H9 (cell line): Measurements from ENCODE around the gene NEDD9. TPM values are rescaled to one million over a fixed set of nuclear protein-coding genes. Genes with fewer than 3 reads are reported as not detected.

Experiments used
- DNase-seq: peaks from one replicate; pipeline ENCODE4 v3.0.0-alpha.2; 2017
- H2AFZ ChIP-seq: one replicate; pipeline ENCODE4 v1.6.1; 2013; ENCODE audit warnings: mild to moderate bottlenecking, low read length, control low read depth, moderate library complexity
- H2AK5ac ChIP-seq: 2 replicates; pipeline ENCODE4 v1.6.1; 2013; ENCODE audit warnings: low read length, control low read depth, mixed read lengths; ENCODE audit not compliant: insufficient read length
- H2BK120ac ChIP-seq: one replicate; pipeline ENCODE4 v1.6.1; 2013; ENCODE audit warnings: low read depth, mild to moderate bottlenecking, low read length, control low read depth, inconsistent platforms; ENCODE audit not compliant: poor library complexity, severe bottlenecking
- H2BK12ac ChIP-seq: 2 replicates; pipeline ENCODE4 v1.6.1; 2013; ENCODE audit warnings: low read length, control low read depth, mixed read lengths, low read depth; ENCODE audit not compliant: insufficient read length
- H2BK15ac ChIP-seq: 2 replicates; pipeline ENCODE4 v1.6.1; 2013; ENCODE audit warnings: low read depth, low read length, control low read depth
- H2BK20ac ChIP-seq: one replicate; pipeline ENCODE4 v1.6.1; 2013; ENCODE audit warnings: low read depth, mild to moderate bottlenecking, low read length, control low read depth, inconsistent platforms; ENCODE audit not compliant: poor library complexity, severe bottlenecking
- H2BK5ac ChIP-seq: 2 replicates; pipeline ENCODE4 v1.6.1; 2013; ENCODE audit warnings: low read length, control low read depth, mixed read lengths; ENCODE audit not compliant: insufficient read length
- H3K14ac ChIP-seq: 2 replicates; pipeline ENCODE4 v1.6.1; 2013; ENCODE audit warnings: low read length, control low read depth; ENCODE audit not compliant: insufficient read depth
- H3K18ac ChIP-seq: 2 replicates; pipeline ENCODE4 v1.6.1; 2013; ENCODE audit warnings: low read depth, mild to moderate bottlenecking, mixed read lengths, low read length, control low read depth; ENCODE audit not compliant: insufficient read length
- H3K23ac ChIP-seq: 2 replicates; pipeline ENCODE4 v1.6.1; 2013; ENCODE audit warnings: low read length, control low read depth, mixed read lengths, low read depth; ENCODE audit not compliant: insufficient read length
- H3K23me2 ChIP-seq: 2 replicates; pipeline ENCODE4 v1.6.1; 2013; ENCODE audit warnings: low read depth, mild to moderate bottlenecking, mixed read lengths, low read length, control low read depth; ENCODE audit not compliant: insufficient read length, poor library complexity, severe bottlenecking
- H3K27ac ChIP-seq: 2 replicates; pipeline ENCODE4 v1.5.1; 2013; ENCODE audit warnings: low read length, control low read depth, mixed read lengths, low read depth; ENCODE audit not compliant: insufficient read length
- H3K27me3 ChIP-seq: 2 replicates; pipeline ENCODE4 v1.6.1; 2013; ENCODE audit warnings: low read length, control low read depth, inconsistent platforms; ENCODE audit not compliant: insufficient read depth
- H3K4ac ChIP-seq: 2 replicates; pipeline ENCODE4 v1.6.1; 2013; ENCODE audit warnings: low read depth, mild to moderate bottlenecking, control low read depth, inconsistent platforms, low read length, moderate library complexity
- H3K4me1 ChIP-seq: 2 replicates; pipeline ENCODE4 v1.6.1; 2013; ENCODE audit warnings: low read length, control low read depth, inconsistent platforms; ENCODE audit not compliant: insufficient read depth
- H3K4me2 ChIP-seq: 2 replicates; pipeline ENCODE4 v1.6.1; 2013; ENCODE audit warnings: low read length, control low read depth, mixed read lengths; ENCODE audit not compliant: insufficient read length, insufficient read depth
- H3K56ac ChIP-seq: 2 replicates; pipeline ENCODE4 v1.6.1; 2013; ENCODE audit warnings: low read depth, mild to moderate bottlenecking, mixed read lengths, low read length, control low read depth; ENCODE audit not compliant: insufficient read length
- H3K79me1 ChIP-seq: 2 replicates; pipeline ENCODE4 v1.6.1; 2013; ENCODE audit warnings: low read depth, mild to moderate bottlenecking, moderate library complexity, low read length, control low read depth, inconsistent platforms; ENCODE audit not compliant: insufficient read depth, poor library complexity, severe bottlenecking
- H3K79me2 ChIP-seq: 2 replicates; pipeline ENCODE4 v1.6.1; 2013; ENCODE audit warnings: low read length, control low read depth, inconsistent platforms; ENCODE audit not compliant: insufficient read depth
- H3K9ac ChIP-seq: 2 replicates; pipeline ENCODE4 v1.6.1; 2013; ENCODE audit warnings: low read length, control low read depth, mixed read lengths; ENCODE audit not compliant: insufficient read length; ENCODE audit errors: extremely low read depth
- H3K9me3 ChIP-seq: one replicate; pipeline ENCODE4 v1.6.1; 2013; ENCODE audit warnings: low read depth, low read length, inconsistent platforms; ENCODE audit not compliant: control insufficient read depth
- H3T11ph ChIP-seq: one replicate; pipeline ENCODE4 v1.6.1; 2013; ENCODE audit warnings: mild to moderate bottlenecking, low read length, control low read depth, inconsistent platforms
- H4K20me1 ChIP-seq: one replicate; pipeline ENCODE4 v1.6.1; 2013; ENCODE audit not compliant: control insufficient read depth, insufficient read length, insufficient read depth
- H4K5ac ChIP-seq: 2 replicates; pipeline ENCODE4 v1.6.1; 2013; ENCODE audit warnings: low read depth, mild to moderate bottlenecking, mixed read lengths, low read length, control low read depth; ENCODE audit not compliant: insufficient read length
- H4K8ac ChIP-seq: replicated peaks from 2 replicates; pipeline ENCODE4 v1.6.1; 2013; ENCODE audit warnings: low read length, control low read depth, mixed read lengths, low read depth; ENCODE audit not compliant: insufficient read length
- H4K91ac ChIP-seq: 2 replicates; pipeline ENCODE4 v1.6.1; 2013; ENCODE audit warnings: low read depth, mild to moderate bottlenecking, moderate library complexity, mixed read lengths, low read length, control low read depth; ENCODE audit not compliant: insufficient read length
- H3K27ac Mint-ChIP-seq, 3 experiments: 2 replicates in 2 of 3; 3 replicates in 1 of 3; pipeline ENCODE4 v1.8.0; 2020 to 2021; ENCODE audit warnings: mixed read lengths in 3 of 3, mild to moderate bottlenecking in 1 of 3, moderate library complexity in 1 of 3
- H3K27me3 Mint-ChIP-seq: 2 replicates; pipeline ENCODE4 v1.8.0; 2021; ENCODE audit warnings: low read depth, mild to moderate bottlenecking, moderate library complexity, mixed read lengths
- H3K36me3 Mint-ChIP-seq, 3 experiments: 2 replicates in 2 of 3; 3 replicates in 1 of 3; pipeline ENCODE4 v1.8.0; 2020 to 2021; ENCODE audit warnings: low read depth in 3 of 3, mixed read lengths in 3 of 3; ENCODE audit not compliant: insufficient read depth in 1 of 3
- H3K4me1 Mint-ChIP-seq, 2 experiments: 2 replicates each; pipeline ENCODE4 v1.8.0; 2020; ENCODE audit warnings: mixed read lengths in 2 of 2
- H3K4me3 Mint-ChIP-seq, 2 experiments: 2 replicates in 1 of 2; 3 replicates in 1 of 2; pipeline ENCODE4 v1.8.0; 2020 to 2021; ENCODE audit warnings: mild to moderate bottlenecking in 2 of 2, mixed read lengths in 2 of 2, moderate library complexity in 1 of 2
- H3K9me3 Mint-ChIP-seq, 2 experiments: 2 replicates in 1 of 2; 3 replicates in 1 of 2; pipeline ENCODE4 v1.8.0; 2020; ENCODE audit warnings: mild to moderate bottlenecking in 2 of 2, mixed read lengths in 2 of 2, moderate library complexity in 1 of 2
- WGBS: extraction: QIAGEN DNeasy Blood & Tissue Kit; methylation state at CpG from one replicate; pipeline ENCODE4 v1.1.7; 2013; ENCODE audit warnings: missing lambda C conversion rate, low lambda C conversion rate, mixed read lengths; ENCODE audit not compliant: insufficient read length; ENCODE audit errors: extremely low coverage; 5-methylcytosine and 5-hydroxymethylcytosine counted together
- total RNA-seq: library from RNA; stranded (reverse); gene quantifications from 2 replicates; pipeline ENCODE4 v1.2.1, GENCODE V29; 2021
- TF ChIP-seq, protein P1 (sequence below): fragments of 200-600 bp; sonication (generic); conservative IDR thresholded peaks from 3 replicates; pipeline ENCODE4 v1.8.0; 2021; ENCODE audit warnings: antibody characterized with exemption, mild to moderate bottlenecking

Gene NEDD9
- total RNA-seq, 1 experiment from 2014 or later: 5.5 TPM

DNA sequence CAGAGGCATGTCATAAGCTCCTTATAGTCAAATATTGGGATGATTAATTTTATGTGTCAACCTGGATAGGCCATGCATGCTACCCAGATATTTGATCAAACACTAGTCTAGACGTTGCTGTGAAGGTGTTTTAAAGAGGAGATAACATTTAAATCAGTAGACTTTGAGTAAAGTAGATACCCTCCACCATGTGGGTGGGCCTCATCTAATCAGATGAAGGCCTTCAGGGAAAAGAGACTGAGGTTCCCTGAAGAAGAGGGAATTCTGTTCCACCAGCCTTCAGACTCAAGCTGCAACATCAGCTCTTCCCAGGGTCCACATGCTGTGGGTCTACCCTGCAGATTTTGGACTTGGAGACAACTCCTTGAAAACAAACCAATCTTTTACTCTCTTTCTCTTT is 11.4 kb upstream of the NEDD9 start:
- no peak overlapping the region for H3K4me3 Mint-ChIP-seq
- no peak overlapping the region for H3K27ac ChIP-seq

More for the DNA sequence above, 11.4 kb upstream of the NEDD9 start:
- Mint-ChIP-seq H3K27me3 (peaks cover 13% of the 10 kb centered on the region), H3K27ac (no peak overlapping the region), H3K36me3 (peaks cover 0 to 2% (median 2%) of the 10 kb centered on the region in 3 experiments; a peak in 2 of 7 replicates), H3K4me1 (peaks cover 0 to 3% of the 10 kb centered on the region in 2 experiments), H3K9me3 (peaks cover 2 to 3% of the 10 kb centered on the region in 2 experiments; a peak in 2 of 5 replicates)
- H3K9ac ChIP-seq: no peak overlapping the region
- no peak overlapping the region for H2BK120ac ChIP-seq
- no peak overlapping the region for H4K91ac ChIP-seq
- no peak overlapping the region for H2BK5ac ChIP-seq
- no peaks in the 10 kb centered on the region for H3K79me2 ChIP-seq
- no peak for DNase-seq
- H3K27me3 ChIP-seq: 0 out of 2 replicates have a peak, but pooled peaks cover 3% of the 10 kb centered on the region
- H2AFZ ChIP-seq: no peak overlapping the region
- peaks cover 2% of the 10 kb centered on the region; the same call in 1 of the 2 replicates for H3K4me1 ChIP-seq
- H2AK5ac ChIP-seq: no peak overlapping the region
- no peaks in the 10 kb centered on the region for H3K23me2 ChIP-seq
- no peak overlapping the region for H3K56ac ChIP-seq
- H3K79me1 ChIP-seq: no peaks in the 10 kb centered on the region
- H4K5ac ChIP-seq: no peak overlapping the region
- H3K23ac ChIP-seq: no peak overlapping the region
- no peak overlapping the region for H2BK20ac ChIP-seq
- H3K18ac ChIP-seq: no peak overlapping the region
- no CpG with 5 or more reads among the region's 1 CpG for whole genome bisulfite sequencing
- H4K20me1 ChIP-seq: no peaks in the 10 kb centered on the region
- no peak overlapping the region for H3K14ac ChIP-seq
- H4K8ac ChIP-seq: no peak overlapping the region
- no peak overlapping the region for H3K4ac ChIP-seq
- H3K4me2 ChIP-seq: no peak overlapping the region
- no peaks in the 10 kb centered on the region for H3K9me3 ChIP-seq
- no peak overlapping the region for H2BK15ac ChIP-seq
- H3T11ph ChIP-seq: no peak overlapping the region
- TF ChIP-seq, protein P1, sequence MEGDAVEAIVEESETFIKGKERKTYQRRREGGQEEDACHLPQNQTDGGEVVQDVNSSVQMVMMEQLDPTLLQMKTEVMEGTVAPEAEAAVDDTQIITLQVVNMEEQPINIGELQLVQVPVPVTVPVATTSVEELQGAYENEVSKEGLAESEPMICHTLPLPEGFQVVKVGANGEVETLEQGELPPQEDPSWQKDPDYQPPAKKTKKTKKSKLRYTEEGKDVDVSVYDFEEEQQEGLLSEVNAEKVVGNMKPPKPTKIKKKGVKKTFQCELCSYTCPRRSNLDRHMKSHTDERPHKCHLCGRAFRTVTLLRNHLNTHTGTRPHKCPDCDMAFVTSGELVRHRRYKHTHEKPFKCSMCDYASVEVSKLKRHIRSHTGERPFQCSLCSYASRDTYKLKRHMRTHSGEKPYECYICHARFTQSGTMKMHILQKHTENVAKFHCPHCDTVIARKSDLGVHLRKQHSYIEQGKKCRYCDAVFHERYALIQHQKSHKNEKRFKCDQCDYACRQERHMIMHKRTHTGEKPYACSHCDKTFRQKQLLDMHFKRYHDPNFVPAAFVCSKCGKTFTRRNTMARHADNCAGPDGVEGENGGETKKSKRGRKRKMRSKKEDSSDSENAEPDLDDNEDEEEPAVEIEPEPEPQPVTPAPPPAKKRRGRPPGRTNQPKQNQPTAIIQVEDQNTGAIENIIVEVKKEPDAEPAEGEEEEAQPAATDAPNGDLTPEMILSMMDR: no peak
- no peak overlapping the region for H2BK12ac ChIP-seq
